Renal cortical epithelial cell (primary cell): ENCODE results near the gene TUSC2. TPM values are rescaled to one million over a fixed set of nuclear protein-coding genes. Genes with fewer than 3 reads are reported as not detected.

Experiments used
- DNase-seq: peaks from one replicate; pipeline ENCODE4 v3.0.0-alpha.2; 2011; ENCODE audit warnings: low read depth
- total RNA-seq: library from RNA; depleted of rRNA; stranded (reverse); fragments of >200 nt; gene quantifications from 2 replicates; pipeline ENCODE4 v1.2.3, GENCODE V29; 2014

The TUSC2 gene, protein sequence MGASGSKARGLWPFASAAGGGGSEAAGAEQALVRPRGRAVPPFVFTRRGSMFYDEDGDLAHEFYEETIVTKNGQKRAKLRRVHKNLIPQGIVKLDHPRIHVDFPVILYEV
- 16.0 and 21.2 TPM in 2 replicates for total RNA-seq

DNA sequence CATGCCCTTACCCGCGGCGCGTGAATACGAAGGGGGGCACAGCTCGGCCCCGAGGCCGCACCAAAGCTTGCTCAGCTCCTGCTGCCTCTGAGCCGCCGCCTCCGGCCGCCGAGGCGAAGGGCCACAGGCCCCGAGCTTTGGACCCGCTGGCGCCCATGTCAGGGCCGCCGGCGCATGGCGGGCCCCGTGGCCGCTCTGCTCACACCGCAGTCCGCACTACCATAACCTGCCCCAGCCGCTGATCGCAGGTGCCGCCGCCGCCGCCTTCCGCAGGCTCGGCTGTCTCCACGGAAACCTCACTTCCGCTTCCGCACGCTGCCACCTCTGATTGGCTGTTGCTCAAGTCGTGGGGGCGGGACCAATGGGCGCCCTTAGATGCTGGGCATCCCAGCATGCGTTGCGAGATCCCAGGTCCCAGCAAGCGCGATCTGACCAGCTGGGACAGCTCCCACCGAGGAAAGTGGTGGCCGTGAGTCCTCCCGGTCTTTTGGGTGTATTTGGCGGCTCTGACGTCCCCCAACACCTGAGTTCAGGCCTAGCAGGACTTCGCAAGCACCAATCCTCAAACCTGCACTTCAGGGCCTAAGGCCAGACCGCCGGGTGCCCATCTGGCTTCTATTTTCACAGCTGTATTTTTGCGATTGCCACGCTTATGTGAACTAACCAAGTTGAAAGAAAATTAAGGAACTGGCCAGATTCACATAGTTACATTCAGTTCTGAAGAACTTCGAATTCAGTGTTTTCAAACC lies at the start of gene TUSC2:
TUSC2 (minus strand) TSS at position 281 of the 749 bp plus-strand sequence; CDS start at position 157, 124 bp downstream.
- peak; percentile 94 for DNase-seq

- DNase-seq = no peak
These were observed 47.4 kb upstream of the TUSC2 start for GRCh38 chr3:50375258-50375931.

DNA sequence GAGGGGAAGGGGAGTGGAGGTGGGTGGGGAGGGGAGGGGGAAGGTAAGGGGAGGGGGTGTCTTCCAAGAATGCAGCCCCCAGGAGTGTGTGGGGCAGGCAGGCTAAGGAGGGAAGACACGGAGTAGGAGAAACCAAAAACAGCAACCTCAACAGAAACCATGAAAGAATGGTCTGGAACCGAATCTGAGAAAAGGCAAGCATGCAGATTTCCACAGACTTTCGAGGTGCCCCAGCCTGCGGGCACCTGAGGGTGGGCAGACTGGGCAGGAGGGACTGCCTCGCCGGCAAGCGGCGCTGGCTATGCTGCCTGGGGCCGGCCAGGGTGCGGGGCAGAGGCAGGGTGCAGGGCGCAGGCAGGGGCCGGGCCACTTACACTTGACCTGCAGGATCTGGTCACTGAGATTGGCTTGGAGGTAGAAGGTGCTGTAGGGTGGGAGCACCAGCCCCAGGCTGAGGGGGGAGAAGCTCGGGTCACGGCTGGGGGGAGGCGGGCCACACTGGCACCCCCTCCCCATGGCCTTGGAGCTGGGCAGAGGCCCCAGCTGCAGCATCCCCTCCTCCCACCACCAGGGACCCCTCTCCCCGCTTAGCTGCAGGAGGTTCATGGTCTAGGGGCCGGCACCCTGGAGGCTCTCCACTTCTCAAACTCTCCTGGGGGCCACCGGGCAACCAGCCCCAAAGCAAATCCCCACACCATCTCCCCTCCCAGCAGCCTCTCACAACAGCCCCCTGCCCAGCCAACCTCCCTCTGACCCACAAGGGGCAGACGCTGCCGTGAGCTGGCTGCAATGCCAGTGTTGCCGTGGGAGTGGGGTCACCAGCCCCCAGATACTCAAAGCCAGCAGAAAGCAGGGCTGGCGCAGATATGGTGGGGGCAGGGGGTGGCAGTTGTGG lies 46.6 kb upstream of the TUSC2 start:
- DNase-seq = no peak

GRCh38 chr3:50373146-50374051 lies 45.4 kb upstream of the TUSC2 start:
- DNase-seq = no peak

- no peak for DNase-seq
These were observed 44.3 kb upstream of the TUSC2 start for GRCh38 chr3:50372349-50372748.

DNA sequence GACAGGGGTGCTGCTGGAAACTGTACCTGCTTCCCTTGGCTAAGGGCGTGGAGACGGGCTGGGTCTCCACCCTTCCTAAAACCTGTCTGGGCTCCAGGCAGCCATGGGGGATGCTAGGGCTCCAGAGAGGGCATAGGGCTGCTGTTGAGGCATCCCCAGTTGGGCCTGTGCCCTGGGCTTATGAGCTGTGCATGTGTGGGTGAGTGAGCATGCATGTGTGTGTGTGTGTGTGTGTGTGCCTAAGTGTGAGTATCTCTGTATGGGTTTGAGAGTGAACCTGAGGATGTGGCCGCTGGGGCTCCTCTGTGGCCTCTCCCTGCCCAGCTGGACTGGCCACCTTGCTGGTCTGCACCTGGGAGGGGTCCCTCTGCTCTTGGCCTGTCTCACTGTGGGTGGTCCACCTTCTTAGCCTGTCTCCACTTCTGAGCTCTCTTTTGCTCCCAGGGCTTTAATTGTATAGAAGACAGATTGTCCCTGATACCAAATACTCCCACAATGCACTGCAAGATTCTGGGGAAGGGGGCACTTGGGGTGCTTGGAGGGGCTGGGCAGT lies 43.2 kb upstream of the TUSC2 start:
- no peak for DNase-seq

- no peak for DNase-seq
These were observed 42.6 kb upstream of the TUSC2 start for GRCh38 chr3:50370594-50370993.

GRCh38 chr3:50369012-50369670 lies 41.1 kb upstream of the TUSC2 start:
- DNase-seq = no peak

DNA sequence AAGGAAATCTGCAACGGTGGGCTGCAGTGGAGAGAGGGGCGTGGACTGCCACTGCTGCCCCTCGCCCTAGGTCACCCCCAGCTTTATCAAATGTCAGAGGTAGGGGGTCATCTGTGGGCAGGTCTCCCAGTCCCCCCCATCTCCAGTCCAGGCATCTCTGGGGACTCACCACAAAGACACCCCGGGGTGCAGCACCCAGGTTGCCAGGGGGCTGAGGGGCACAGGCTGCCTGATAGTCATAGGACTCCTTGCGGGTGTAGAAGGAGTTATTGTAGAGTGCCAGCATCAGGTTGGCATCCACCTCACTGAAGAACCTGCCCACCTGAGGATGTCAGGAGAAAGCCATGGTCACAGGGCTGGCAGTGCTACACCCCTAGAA lies 37.8 kb upstream of the TUSC2 start:
- DNase-seq = no peak

GRCh38 chr3:50365080-50365841 lies 37.2 kb upstream of the TUSC2 start:
- DNase-seq = peak; percentile 54

- no peak for DNase-seq
These were observed 36.6 kb upstream of the TUSC2 start for GRCh38 chr3:50364573-50365079.

- DNase-seq = no peak
These were observed 31.7 kb upstream of the TUSC2 start for GRCh38 chr3:50359760-50360110.

DNA sequence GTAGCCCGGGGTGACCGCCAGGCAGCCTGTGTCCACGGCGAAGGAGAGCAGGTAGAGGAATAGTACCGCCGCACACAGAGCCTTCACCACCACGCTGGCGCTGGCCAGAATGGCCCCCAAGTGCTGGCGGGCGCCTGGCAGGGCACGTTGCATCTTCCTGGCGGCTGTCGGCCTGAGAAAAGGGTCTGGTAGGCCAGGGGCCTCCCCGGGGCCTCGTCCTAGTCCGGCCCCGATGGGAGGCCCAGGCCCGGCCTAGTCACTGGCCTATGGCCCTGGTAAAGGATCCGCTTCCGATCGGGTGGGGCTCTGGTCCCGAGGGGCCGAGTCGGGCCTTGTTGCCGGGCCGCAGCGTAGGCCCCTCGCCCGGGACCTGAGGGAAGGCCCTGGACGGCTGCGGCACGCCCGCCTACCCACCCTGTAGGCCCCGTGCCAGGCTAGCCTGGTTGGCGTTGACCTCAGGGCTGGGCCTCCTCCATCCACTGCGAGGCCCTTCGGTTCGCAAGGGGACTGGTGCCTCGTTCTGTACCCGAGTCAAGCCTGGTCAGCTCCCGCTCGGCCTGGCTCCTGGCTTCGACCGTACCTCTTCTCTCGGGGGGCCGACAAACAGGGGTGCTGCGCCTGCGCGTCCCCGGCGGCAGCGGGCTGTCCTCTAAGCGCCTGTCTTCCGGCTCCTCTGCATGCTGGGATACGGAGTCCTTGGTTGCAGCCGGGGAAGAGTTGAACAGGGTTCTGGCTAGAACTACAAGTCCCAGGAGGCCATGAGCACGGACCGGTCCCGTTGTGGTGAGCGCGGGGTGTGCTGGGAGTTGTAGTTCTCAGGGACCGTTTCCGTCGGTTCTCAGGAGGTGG lies 31.1 kb upstream of the TUSC2 start, which contains the start of gene TMEM115:
TMEM115 (minus strand) TSS at position 611 of the 849 bp plus-strand sequence; CDS start at position 153, 458 bp downstream.
- peak; percentile 99 for DNase-seq

DNA sequence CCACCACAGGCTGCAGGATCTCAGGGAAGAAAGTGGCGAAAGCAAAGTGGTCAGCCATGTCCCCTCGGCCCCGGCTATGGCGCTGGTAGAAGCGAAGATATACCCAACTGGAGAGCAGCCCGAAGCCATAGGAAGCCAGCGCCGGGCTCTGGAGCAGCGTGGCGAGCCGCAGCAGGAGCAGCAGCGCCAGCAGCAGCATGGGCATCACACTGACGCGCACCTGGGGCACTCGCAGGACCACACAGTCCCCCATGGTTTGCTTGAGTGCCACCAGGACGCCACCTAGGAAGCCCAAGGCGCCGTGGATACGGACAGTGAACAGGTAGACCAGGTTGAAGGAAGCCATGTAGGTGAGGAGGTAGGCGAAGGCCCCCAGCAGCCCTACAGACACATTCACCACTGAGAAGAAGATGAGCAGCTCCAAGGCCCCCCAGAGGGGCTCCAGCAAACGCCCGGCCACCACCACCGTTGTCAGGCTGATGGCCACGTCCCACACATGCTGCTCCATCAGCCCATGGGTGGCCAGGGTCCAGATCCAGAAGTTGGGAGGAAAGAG lies 30.4 kb upstream of the TUSC2 start:
- DNase-seq = no peak

GRCh38 chr3:50357481-50357880 lies 29.5 kb upstream of the TUSC2 start:
- no peak for DNase-seq

GRCh38 chr3:50356553-50356952 lies 28.5 kb upstream of the TUSC2 start:
- peak; percentile 33 for DNase-seq

DNA sequence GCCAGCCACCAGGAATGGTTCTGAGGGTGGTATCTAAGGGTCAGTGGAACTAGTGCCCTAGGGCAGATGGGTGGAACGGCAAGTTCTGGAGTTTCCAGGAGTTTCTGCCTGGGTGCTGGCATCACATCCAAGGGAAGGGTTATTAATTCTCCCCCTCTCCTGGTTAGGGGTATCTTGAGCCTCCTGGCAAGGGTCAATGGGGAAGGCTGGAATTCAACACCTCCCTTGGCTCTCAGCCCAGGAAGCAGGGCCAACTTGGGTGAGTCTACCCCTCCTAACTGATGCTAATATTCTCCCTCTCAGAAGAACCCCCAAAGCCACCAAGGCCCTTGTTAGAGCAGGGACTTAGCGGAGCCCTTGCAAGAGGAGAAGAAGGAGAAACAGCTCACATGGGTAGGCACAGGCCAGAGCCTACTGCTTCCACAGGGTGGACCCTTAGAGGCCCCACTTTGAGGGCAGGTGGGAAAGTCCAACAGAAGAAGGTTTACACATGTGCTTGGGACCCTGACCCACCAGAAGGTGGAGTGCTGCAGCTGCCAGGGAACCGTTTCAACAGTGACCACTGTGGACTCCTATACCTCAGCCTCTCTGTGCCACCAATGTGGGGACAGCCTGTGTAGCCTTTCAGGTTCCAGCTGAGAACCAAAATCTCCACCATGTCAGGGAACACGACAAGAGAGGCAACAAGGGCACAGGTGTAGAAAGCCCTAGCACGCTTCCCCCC lies 28.0 kb upstream of the TUSC2 start:
- no peak for DNase-seq
